ENCODE measurements around the gene AKIRIN2.

AKIRIN2 gene

GRCh38 chr6:87701676-87702588 lies at the start of gene AKIRIN2:
Gene AKIRIN2, minus strand, starts transcription at chr6:87702233. Its CDS starts 549 bp downstream, at chr6:87701684.
- H3K4me1 Mint-ChIP-seq = peaks cover 29% of the 10 kb centered on the region
- H3K27me3 Mint-ChIP-seq (ENCODE audit: low read depth, poor library complexity) = no peaks in the 10 kb centered on the region
- peaks cover 9% of the 10 kb centered on the region for H3K36me3 Mint-ChIP-seq (ENCODE audit: low read depth)
- peak within 1 kb of the TSS; percentile 96 for H3K4me3 Mint-ChIP-seq
- H3K9me3 Mint-ChIP-seq = no peaks in the 10 kb centered on the region
- H3K27ac Mint-ChIP-seq = peak within 1 kb of the TSS; percentile 98
- TF ChIP-seq CTCF (IDR thresholded peaks at IDR 0.05) = no peak
- DNase-seq = peak; percentile 94

GRCh38 chr6:87747646-87748045 lies 45.6 kb upstream of the AKIRIN2 start:
- Mint-ChIP-seq H3K27me3 (ENCODE audit: low read depth, poor library complexity) (peaks cover 13% of the 10 kb centered on the region), H3K36me3 (ENCODE audit: low read depth) (no peaks in the 10 kb centered on the region)

DNA sequence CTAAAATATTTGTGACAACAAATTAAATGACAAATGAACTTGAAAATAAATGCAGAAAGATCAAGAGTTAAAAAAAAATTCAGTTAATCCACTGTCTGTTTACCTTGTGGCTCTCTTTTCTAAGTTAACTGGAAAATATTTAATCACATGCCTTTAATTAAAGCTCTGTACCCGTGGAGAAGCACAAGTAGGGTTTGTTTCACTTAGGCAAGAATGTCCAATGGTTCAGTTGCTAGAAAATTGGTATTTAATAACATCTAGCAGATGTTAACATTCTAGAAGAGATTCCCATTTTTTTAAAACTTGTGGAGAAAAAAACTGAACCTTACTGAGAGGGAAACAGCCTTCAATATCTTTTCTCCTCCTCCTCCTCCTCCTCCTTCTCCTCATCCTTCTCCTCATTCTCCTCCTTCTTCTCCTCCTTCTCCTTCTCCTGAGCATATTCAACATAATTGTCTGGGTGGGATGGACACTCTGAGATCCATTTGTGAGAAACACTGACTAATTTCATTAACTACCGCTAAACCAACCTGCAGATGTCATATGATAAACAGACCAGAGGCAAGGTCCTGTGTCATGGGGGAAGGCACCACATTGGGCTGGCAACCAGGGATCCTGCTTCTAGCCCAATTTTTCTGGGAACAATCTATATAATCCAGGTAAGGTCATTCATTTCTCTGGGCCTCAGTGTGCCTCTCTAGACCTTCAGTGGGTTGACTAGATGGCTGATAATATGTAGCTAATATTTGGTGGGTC lies 44.1 kb upstream of the AKIRIN2 start:
- H3K27me3 Mint-ChIP-seq (ENCODE audit: low read depth, poor library complexity) = peaks cover 17% of the 10 kb centered on the region
- no peaks in the 10 kb centered on the region for H3K4me1 Mint-ChIP-seq
- H3K9me3 Mint-ChIP-seq = peaks cover 4% of the 10 kb centered on the region
- TF ChIP-seq CTCF (IDR thresholded peaks at IDR 0.05) = no peak
- H3K27ac Mint-ChIP-seq = no peak overlapping the region
- no peaks in the 10 kb centered on the region for H3K36me3 Mint-ChIP-seq (ENCODE audit: low read depth)
- no peak overlapping the region for H3K4me3 Mint-ChIP-seq
- no peak for DNase-seq

More at GRCh38 chr6:87747646-87748045, 45.6 kb upstream of the AKIRIN2 start:
- no peak overlapping the region for H3K4me3 Mint-ChIP-seq
- TF ChIP-seq CTCF (IDR thresholded peaks at IDR 0.05) = no peak
- H3K27ac Mint-ChIP-seq = no peak overlapping the region
- no peaks in the 10 kb centered on the region for H3K4me1 Mint-ChIP-seq
- DNase-seq = no peak
- peaks cover 10% of the 10 kb centered on the region for H3K9me3 Mint-ChIP-seq

- peaks cover 17% of the 10 kb centered on the region for H3K27me3 Mint-ChIP-seq (ENCODE audit: low read depth, poor library complexity)
- H3K4me1 Mint-ChIP-seq = no peaks in the 10 kb centered on the region
- no peak overlapping the region for H3K27ac Mint-ChIP-seq
- no peaks in the 10 kb centered on the region for H3K36me3 Mint-ChIP-seq (ENCODE audit: low read depth)
- DNase-seq = no peak
- TF ChIP-seq CTCF (IDR thresholded peaks at IDR 0.05) = no peak
- H3K4me3 Mint-ChIP-seq = no peak overlapping the region
- no peaks in the 10 kb centered on the region for H3K9me3 Mint-ChIP-seq
These were observed 41.4 kb upstream of the AKIRIN2 start for GRCh38 chr6:87743454-87743853.

- Mint-ChIP-seq H3K4me3 (no peak overlapping the region), H3K27ac (no peak overlapping the region), H3K9me3 (peaks cover 7% of the 10 kb centered on the region), H3K4me1 (no peaks in the 10 kb centered on the region), H3K36me3 (ENCODE audit: low read depth) (no peaks in the 10 kb centered on the region), H3K27me3 (ENCODE audit: low read depth, poor library complexity) (peaks cover 20% of the 10 kb centered on the region)
- TF ChIP-seq CTCF (IDR thresholded peaks at IDR 0.05) = no peak
- no peak for DNase-seq
These were observed 40.1 kb upstream of the AKIRIN2 start for GRCh38 chr6:87742106-87742505.
